HepG2 (cell line): Measurements from ENCODE around the gene AP4S1. TPM values are rescaled to one million over a fixed set of nuclear protein-coding genes. Genes with fewer than 3 reads are reported as not detected.

Experiments used
- BORCS8-MEF2B ChIP-seq: sonication (generic); formaldehyde crosslinking; IDR thresholded peaks from 2 replicates; pipeline ENCODE4 v1.8.0; 2022; ENCODE audit warnings: mild to moderate bottlenecking, missing genetic modification reagents
- CREB1 ChIP-seq, 2 experiments: fragments of 450-650 bp in 1 of 2; IDR thresholded peaks; 2 replicates each; pipeline ENCODE4 v1.6.1; 2016 to 2017; ENCODE audit warnings: control low read depth in 1 of 2, mild to moderate bottlenecking in 1 of 2, missing compliant biosample characterization in 1 of 2, missing genetic modification characterization in 1 of 2
- KAT8 ChIP-seq: IDR thresholded peaks from 2 replicates; pipeline ENCODE4 v1.6.1; 2016; ENCODE audit warnings: missing genetic modification reagents, missing compliant biosample characterization
- KDM1A ChIP-seq: IDR thresholded peaks from 2 replicates; pipeline ENCODE4 v1.6.1; 2016; ENCODE audit warnings: missing compliant biosample characterization
- MXD4 ChIP-seq: IDR thresholded peaks from 2 replicates; pipeline ENCODE4 v1.6.1; 2016; ENCODE audit warnings: mild to moderate bottlenecking, missing biosample characterization, missing genetic modification reagents
- TMF1 ChIP-seq: sonication (generic); formaldehyde crosslinking; IDR thresholded peaks from 2 replicates; pipeline ENCODE4 v1.8.1; 2022; ENCODE audit warnings: low read depth, missing genetic modification reagents
- YEATS2 ChIP-seq: sonication (generic); formaldehyde crosslinking; IDR thresholded peaks from 2 replicates; pipeline ENCODE4 v1.4.0; 2020; ENCODE audit warnings: missing genetic modification reagents, borderline replicate concordance
- ZKSCAN1 ChIP-seq: fragments of 150-350 bp; IDR thresholded peaks from 2 replicates; pipeline ENCODE4 v1.6.1; 2014; ENCODE audit warnings: low read length
- ZNF33A ChIP-seq: sonication (generic); formaldehyde crosslinking; IDR thresholded peaks from 2 replicates; pipeline ENCODE4 v1.5.1; 2020; ENCODE audit warnings: missing genetic modification reagents, mild to moderate bottlenecking, moderate library complexity, borderline replicate concordance
- ZNF33B ChIP-seq: sonication (generic); formaldehyde crosslinking; IDR thresholded peaks from 2 replicates; pipeline ENCODE4 v1.5.1; 2020; ENCODE audit warnings: mild to moderate bottlenecking, missing genetic modification reagents
- polyA plus RNA-seq, 8 experiments: library from polyadenylated mRNA; depleted of rRNA in 3 of 8; stranded (reverse) in 7 of 8; unstranded in 1 of 8; fragments of >200 nt; fragmentation: Illumina TruSeq in 4 of 8; extraction: Trizol in 4 of 8; gene quantifications; 2 replicates each; pipeline versions ENCODE4 v1.2.1 to v1.2.3, GENCODE V29; 2011 to 2016; ENCODE audit warnings: low read depth in 4 of 8, missing spikeins in 1 of 8, mixed read lengths in 1 of 8; ENCODE audit not compliant: insufficient read depth in 1 of 8
- total RNA-seq, 5 experiments: library from RNA; depleted of rRNA; stranded (reverse); fragments of >200 nt; fragmentation: Illumina TruSeq; extraction: Trizol; gene quantifications; 2 replicates each; pipeline ENCODE4 v1.2.3, GENCODE V29; 2016; ENCODE audit warnings: low read depth in 1 of 5
- TF ChIP-seq, protein P1 (sequence below): sonication (generic); formaldehyde crosslinking; IDR thresholded peaks from 2 replicates; pipeline ENCODE4 v1.5.1; 2020; ENCODE audit warnings: missing genetic modification reagents, mild to moderate bottlenecking, borderline replicate concordance
- TF ChIP-seq, protein P2 (sequence below): sonication (generic); formaldehyde crosslinking; conservative IDR thresholded peaks from 2 replicates; pipeline ENCODE4 v1.5.0; 2020; ENCODE audit warnings: missing genetic modification reagents
- TF ChIP-seq, protein P3 (sequence below): sonication (generic); formaldehyde crosslinking; IDR thresholded peaks from 2 replicates; pipeline ENCODE4 v1.8.1; 2023; ENCODE audit warnings: missing genetic modification reagents, mild to moderate bottlenecking, borderline replicate concordance
- TF ChIP-seq, protein P4 (sequence below): sonication (generic); formaldehyde crosslinking; IDR thresholded peaks from 2 replicates; pipeline ENCODE4 v1.8.1; 2023; ENCODE audit warnings: mild to moderate bottlenecking, missing genetic modification reagents

The AP4S1 gene
- total and polyA plus RNA-seq, 2 of the 13 experiments (the other 11 are each of a cell fraction or from before 2014, with no cell fraction given), result 3.9 to 21.1 TPM

DNA sequence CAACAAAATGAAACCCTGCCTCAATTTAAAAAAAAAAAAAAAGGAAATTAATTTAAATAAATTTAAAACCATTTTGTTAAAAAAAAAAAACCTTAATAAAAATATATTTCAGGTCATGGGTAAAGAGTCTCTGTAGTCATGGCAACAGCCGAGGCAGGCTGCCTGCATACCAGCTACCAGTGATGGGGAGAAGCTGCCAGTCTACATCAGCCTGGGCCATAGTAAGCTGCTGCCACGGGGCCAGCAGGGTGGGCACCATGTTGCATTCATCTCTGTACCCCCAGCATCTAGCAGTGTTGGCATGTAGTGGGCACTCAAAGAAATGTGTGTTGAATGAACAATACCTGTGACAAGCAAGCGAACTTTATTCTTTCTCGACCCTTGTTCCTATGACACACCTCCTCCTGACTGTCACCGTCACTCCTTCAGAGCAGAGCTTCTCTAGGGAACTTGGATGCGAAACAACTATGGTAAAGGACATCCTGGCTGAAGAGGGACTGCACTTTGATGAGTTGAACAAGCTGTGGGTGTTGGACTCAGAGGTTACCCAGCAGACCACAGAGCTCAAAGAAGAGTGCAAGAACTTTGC lies 7.3 kb upstream of the AP4S1 start (continued):
- TF ChIP-seq ZNF33A (CRISPR knock-in tag) (no peak), YEATS2 (CRISPR knock-in tag) (0 out of 2 replicates have a peak, but pooled peaks have one; percentile 12), ZKSCAN1 (no peak), BORCS8-MEF2B (no peak), CREB1 (IDR thresholded peaks at IDR 0.05) (0 out of 2 replicates have a peak, but pooled peaks have one; percentile 17), CREB1 (CRISPR knock-in tag; IDR thresholded peaks at IDR 0.05) (no peak), KDM1A (no peak), ZNF33B (0 out of 2 replicates have a peak, but pooled peaks have one; percentile 55), MXD4 (CRISPR knock-in tag) (no peak), TMF1 (no peak), KAT8 (CRISPR knock-in tag) (no peak)
- TF ChIP-seq, protein P1, sequence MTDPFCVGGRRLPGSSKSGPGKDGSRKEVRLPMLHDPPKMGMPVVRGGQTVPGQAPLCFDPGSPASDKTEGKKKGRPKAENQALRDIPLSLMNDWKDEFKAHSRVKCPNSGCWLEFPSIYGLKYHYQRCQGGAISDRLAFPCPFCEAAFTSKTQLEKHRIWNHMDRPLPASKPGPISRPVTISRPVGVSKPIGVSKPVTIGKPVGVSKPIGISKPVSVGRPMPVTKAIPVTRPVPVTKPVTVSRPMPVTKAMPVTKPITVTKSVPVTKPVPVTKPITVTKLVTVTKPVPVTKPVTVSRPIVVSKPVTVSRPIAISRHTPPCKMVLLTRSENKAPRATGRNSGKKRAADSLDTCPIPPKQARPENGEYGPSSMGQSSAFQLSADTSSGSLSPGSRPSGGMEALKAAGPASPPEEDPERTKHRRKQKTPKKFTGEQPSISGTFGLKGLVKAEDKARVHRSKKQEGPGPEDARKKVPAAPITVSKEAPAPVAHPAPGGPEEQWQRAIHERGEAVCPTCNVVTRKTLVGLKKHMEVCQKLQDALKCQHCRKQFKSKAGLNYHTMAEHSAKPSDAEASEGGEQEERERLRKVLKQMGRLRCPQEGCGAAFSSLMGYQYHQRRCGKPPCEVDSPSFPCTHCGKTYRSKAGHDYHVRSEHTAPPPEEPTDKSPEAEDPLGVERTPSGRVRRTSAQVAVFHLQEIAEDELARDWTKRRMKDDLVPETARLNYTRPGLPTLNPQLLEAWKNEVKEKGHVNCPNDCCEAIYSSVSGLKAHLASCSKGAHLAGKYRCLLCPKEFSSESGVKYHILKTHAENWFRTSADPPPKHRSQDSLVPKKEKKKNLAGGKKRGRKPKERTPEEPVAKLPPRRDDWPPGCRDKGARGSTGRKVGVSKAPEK (CRISPR knock-in tag), result no peak
- TF ChIP-seq, protein P2, sequence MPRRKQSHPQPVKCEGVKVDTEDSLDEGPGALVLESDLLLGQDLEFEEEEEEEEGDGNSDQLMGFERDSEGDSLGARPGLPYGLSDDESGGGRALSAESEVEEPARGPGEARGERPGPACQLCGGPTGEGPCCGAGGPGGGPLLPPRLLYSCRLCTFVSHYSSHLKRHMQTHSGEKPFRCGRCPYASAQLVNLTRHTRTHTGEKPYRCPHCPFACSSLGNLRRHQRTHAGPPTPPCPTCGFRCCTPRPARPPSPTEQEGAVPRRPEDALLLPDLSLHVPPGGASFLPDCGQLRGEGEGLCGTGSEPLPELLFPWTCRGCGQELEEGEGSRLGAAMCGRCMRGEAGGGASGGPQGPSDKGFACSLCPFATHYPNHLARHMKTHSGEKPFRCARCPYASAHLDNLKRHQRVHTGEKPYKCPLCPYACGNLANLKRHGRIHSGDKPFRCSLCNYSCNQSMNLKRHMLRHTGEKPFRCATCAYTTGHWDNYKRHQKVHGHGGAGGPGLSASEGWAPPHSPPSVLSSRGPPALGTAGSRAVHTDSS (CRISPR knock-in tag), result no peak
- TF ChIP-seq, protein P3, sequence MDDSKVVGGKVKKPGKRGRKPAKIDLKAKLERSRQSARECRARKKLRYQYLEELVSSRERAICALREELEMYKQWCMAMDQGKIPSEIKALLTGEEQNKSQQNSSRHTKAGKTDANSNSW (CRISPR knock-in tag), result peak; percentile 44; the same call in 1 of the 2 replicates
- TF ChIP-seq, protein P4, sequence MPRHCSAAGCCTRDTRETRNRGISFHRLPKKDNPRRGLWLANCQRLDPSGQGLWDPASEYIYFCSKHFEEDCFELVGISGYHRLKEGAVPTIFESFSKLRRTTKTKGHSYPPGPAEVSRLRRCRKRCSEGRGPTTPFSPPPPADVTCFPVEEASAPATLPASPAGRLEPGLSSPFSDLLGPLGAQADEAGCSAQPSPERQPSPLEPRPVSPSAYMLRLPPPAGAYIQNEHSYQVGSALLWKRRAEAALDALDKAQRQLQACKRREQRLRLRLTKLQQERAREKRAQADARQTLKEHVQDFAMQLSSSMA (CRISPR knock-in tag), result no peak
